Measurements from ENCODE around the gene SLC25A33.

GRCh38 chr1:9561429-9561828 is 22.2 kb downstream of the SLC25A33 start:
- TF ChIP-seq EZH2 (IDR thresholded peaks at IDR 0.05; ENCODE audit: borderline replicate concordance, low read depth, low read length, severe bottlenecking) (no peak), CTCF (IDR thresholded peaks at IDR 0.05; ENCODE audit: borderline replicate concordance, extremely low read depth, low read length, poor library complexity, severe bottlenecking) (no peak)

Measured in DND-41 (cell line).